Stomach (tissue), 9 donors: ENCODE measurements around the gene AIF1L. TPM values are rescaled to one million over a fixed set of nuclear protein-coding genes. Genes with fewer than 3 reads are reported as not detected.

Experiments used
- DNase-seq, 2 donors: peaks; one replicate each; pipeline versions ENCODE4 v3.0.0 to v3.0.0-alpha.2; 2013 to 2019
- H3K27ac ChIP-seq, 5 donors: fragments of 200-600 bp in 4 of 5; sonication (generic) in 4 of 5; one replicate each; pipeline ENCODE4 v1.5.1; 2013 to 2019; ENCODE audit warnings: mild to moderate bottlenecking in 1 of 5, moderate library complexity in 1 of 5
- H3K27me3 ChIP-seq, 3 donors: fragments of 200-600 bp; sonication (generic); one replicate each; pipeline ENCODE4 v1.5.1; 2017 to 2019; ENCODE audit warnings: mixed run types in 1 of 3
- H3K36me3 ChIP-seq, 4 donors: fragments of 200-600 bp; sonication (generic); 1 replicate in 3 of 4; 2 replicates in 1 of 4; pipeline ENCODE4 v1.5.1; 2016 to 2019
- H3K4me1 ChIP-seq, 4 donors: fragments of 200-600 bp; sonication (generic); one replicate each; pipeline ENCODE4 v1.5.1; 2016 to 2019
- H3K4me3 ChIP-seq, 4 donors: fragments of 200-600 bp; sonication (generic) in 3 of 4; one replicate each; pipeline ENCODE4 v1.5.1; 2016 to 2019; ENCODE audit warnings: mild to moderate bottlenecking in 1 of 4
- H3K9me3 ChIP-seq, 4 donors: fragments of 200-600 bp; sonication (generic); one replicate each; pipeline ENCODE4 v1.5.1; 2016 to 2019
- EP300 ChIP-seq: sonication (generic); formaldehyde crosslinking; IDR thresholded peaks from one replicate; pipeline ENCODE4 v1.6.1; 2017; ENCODE audit warnings: antibody characterized with exemption
- POLR2A ChIP-seq, 4 donors: fragments of 450-650 bp; IDR thresholded peaks; one replicate each; pipeline ENCODE4 v1.6.1; 2016; ENCODE audit warnings: antibody characterized with exemption in 4 of 4, control low read depth in 2 of 4, mild to moderate bottlenecking in 1 of 4, moderate library complexity in 1 of 4
- POLR2AphosphoS5 ChIP-seq, 3 donors: sonication (generic); formaldehyde crosslinking; IDR thresholded peaks; one replicate each; pipeline ENCODE4 v1.6.1; 2016; ENCODE audit warnings: antibody characterized with exemption in 3 of 3
- WGBS, 5 donors: extraction: QIAGEN DNeasy Blood & Tissue Kit in 3 of 5; methylation state at CpG; one replicate each; pipeline versions ENCODE4 v1.1.5 to v1.1.7; 2013 to 2018; 5-methylcytosine and 5-hydroxymethylcytosine counted together
- intact Hi-C: fragments of 100-400 bp; cut with DNase I; formaldehyde crosslinking; loops from one replicate; pipeline ENCODE4 v1.15.1; 2023; ENCODE audit warnings: low total_unique reads
- polyA plus RNA-seq, 3 donors: library from polyadenylated mRNA; stranded (reverse); fragments of 200-250 nt; gene quantifications; one replicate each; pipeline ENCODE4 v1.2.3, GENCODE V29; 2013
- total RNA-seq, 5 donors: library from RNA; depleted of rRNA; stranded (reverse); fragments of >200 nt; gene quantifications; one replicate each; pipeline versions ENCODE4 v1.1.0 to v1.2.3, GENCODE V29; 2014 to 2016
- TF ChIP-seq, protein P1 (sequence below), 7 experiments: fragments of 450-650 bp in 4 of 7; fragments of 200-600 bp in 3 of 7; sonication (generic) in 3 of 7; IDR thresholded peaks; one replicate each; pipeline ENCODE4 v1.5.1; 2016 to 2019; ENCODE audit warnings: antibody characterized with exemption in 7 of 7, control low read depth in 2 of 7, mild to moderate bottlenecking in 1 of 7
- donor health status: healthy with polysubstance abuse.
- donor health status: Bipolar disorder and iron deficiency.
- donor health status: healthy.

The AIF1L gene
- total and polyA plus RNA-seq, 8 donors = 1.2 to 18.4 (median 9.0) TPM; not detected in 2

DNA sequence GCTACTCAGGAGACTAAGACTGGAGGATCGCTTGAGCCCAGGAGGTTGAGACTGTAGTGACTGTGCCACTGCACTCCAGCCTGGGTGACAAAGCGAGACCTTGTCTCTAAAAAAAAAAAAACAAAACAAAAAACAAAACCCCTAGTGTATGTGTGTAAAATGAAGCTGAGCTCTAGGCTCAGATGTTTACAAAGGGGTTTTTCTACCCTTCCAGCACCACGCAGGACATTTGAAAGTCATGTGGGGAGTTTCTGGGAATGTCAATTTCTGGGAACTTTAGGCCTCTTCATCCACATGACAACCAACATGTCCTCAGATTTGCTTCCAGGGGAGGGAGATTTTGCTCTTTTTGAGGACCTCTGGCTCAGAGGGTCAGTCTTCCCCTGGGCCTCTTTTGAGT lies 42.4 kb upstream of the AIF1L start:
- H3K27ac ChIP-seq = no peak overlapping the region
- no peak overlapping the region for H3K4me3 ChIP-seq
- no peaks in the 10 kb centered on the region for H3K9me3 ChIP-seq
- no peak for DNase-seq
- H3K4me1 ChIP-seq = no peaks in the 10 kb centered on the region
- no peaks in the 10 kb centered on the region for H3K36me3 ChIP-seq
- WGBS, 5 donors = 81 to 87% (median 82%) methylated on average over 3 of the region's 3 CpGs
- intact Hi-C loops = loop anchor here (10.0 kb wide), 1 partner anchor 281 kb away; no protein-coding TSS in a partner anchor
- H3K27me3 ChIP-seq = peaks cover 3 to 37% (median 4%) of the 10 kb centered on the region in 3 donors
- TF ChIP-seq POLR2A (IDR thresholded peaks at IDR 0.05) (no peak), POLR2AphosphoS5 (IDR thresholded peaks at IDR 0.05) (no peak), EP300 (no peak)
- TF ChIP-seq, protein P1, sequence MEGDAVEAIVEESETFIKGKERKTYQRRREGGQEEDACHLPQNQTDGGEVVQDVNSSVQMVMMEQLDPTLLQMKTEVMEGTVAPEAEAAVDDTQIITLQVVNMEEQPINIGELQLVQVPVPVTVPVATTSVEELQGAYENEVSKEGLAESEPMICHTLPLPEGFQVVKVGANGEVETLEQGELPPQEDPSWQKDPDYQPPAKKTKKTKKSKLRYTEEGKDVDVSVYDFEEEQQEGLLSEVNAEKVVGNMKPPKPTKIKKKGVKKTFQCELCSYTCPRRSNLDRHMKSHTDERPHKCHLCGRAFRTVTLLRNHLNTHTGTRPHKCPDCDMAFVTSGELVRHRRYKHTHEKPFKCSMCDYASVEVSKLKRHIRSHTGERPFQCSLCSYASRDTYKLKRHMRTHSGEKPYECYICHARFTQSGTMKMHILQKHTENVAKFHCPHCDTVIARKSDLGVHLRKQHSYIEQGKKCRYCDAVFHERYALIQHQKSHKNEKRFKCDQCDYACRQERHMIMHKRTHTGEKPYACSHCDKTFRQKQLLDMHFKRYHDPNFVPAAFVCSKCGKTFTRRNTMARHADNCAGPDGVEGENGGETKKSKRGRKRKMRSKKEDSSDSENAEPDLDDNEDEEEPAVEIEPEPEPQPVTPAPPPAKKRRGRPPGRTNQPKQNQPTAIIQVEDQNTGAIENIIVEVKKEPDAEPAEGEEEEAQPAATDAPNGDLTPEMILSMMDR (IDR thresholded peaks at IDR 0.05) = no peak

DNA sequence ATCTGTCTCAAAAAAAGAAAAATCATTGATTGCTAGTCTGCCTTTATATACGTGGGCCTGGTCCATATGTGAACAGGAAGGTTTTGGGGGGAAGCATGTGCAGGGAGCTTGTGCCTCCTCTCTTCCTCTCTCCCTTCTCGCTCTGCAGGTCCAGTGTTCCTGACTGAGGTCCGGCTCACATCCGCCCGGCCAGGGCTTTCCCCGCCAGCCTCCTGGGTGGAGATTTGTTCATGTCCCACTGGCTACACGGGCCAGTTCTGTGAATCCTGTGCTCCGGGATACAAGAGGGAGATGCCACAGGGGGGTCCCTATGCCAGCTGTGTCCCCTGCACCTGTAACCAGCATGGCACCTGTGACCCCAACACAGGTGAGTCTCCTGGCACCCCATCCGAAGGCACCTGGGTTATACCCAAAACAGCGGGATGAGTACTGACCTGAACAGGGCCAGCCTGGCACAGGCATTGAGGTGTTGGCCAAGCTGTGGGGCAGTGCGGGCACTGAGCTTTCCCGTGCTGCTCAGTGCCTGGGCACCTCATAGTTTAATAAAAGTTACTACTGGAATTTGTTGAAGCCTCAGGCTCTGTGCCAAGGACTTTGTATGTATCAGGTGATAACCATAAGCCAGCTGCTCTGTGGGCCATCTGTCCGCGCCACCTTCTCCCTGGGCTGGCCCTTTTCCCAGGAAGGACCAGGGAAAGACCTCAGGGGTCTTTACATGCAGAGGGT lies 39.4 kb upstream of the AIF1L start:
- H3K4me1 ChIP-seq = no peaks in the 10 kb centered on the region
- H3K27ac ChIP-seq = no peak overlapping the region
- H3K9me3 ChIP-seq = no peaks in the 10 kb centered on the region
- H3K27me3 ChIP-seq = peaks cover 0 to 34% (median 4%) of the 10 kb centered on the region in 3 donors
- TF ChIP-seq POLR2AphosphoS5 (IDR thresholded peaks at IDR 0.05) (no peak), POLR2A (IDR thresholded peaks at IDR 0.05) (no peak), EP300 (no peak)
- TF ChIP-seq, protein P1 (IDR thresholded peaks at IDR 0.05) = no peak
- H3K36me3 ChIP-seq = no peaks in the 10 kb centered on the region
- no peak overlapping the region for H3K4me3 ChIP-seq
- WGBS, 5 donors = 70 to 89% (median 84%) methylated on average over 9 to 14 of the region's 14 CpGs
- intact Hi-C loops = loop anchor here (10.0 kb wide), 1 partner anchor 278 kb away; no protein-coding TSS in a partner anchor
- no peak for DNase-seq

DNA sequence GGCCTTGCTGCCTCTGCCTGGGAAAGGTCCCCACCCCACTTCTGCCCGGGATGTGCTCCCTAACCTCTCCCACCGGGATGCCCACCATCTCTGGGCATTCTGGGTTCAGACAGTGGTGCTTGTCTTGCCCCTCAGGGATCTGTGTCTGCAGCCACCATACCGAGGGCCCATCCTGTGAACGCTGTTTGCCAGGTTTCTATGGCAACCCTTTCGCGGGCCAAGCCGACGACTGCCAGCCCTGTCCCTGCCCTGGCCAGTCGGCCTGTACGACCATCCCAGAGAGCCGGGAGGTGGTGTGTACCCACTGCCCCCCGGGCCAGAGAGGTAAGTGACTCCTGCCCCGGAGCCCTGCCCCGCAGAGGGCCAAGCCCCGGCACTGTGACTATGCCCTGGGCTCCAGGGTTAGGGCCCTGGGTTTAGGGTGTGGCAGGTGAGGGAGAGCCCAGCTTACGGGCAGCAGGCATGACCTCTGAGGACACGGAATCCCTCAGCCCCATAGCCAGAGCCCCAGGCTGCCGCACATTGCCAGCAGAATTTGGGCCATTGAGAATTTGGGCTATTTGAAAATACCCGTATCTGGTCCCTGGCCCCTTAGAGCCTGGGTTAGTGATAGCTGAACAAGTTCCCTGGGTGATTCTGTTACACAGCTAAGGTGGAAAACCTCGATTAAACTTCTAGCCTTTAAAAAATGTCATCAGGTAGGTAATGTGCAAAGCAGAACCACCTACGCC lies 35.3 kb upstream of the AIF1L start:
- WGBS, 5 donors = 50 to 62% (median 55%) methylated on average over 15 to 21 of the region's 21 CpGs
- no peaks in the 10 kb centered on the region for H3K36me3 ChIP-seq
- no peak for DNase-seq
- H3K27ac ChIP-seq = no peak overlapping the region
- H3K4me3 ChIP-seq = no peak overlapping the region
- no peaks in the 10 kb centered on the region for H3K4me1 ChIP-seq
- TF ChIP-seq POLR2AphosphoS5 (IDR thresholded peaks at IDR 0.05) = no peak
- TF ChIP-seq, protein P1 (IDR thresholded peaks at IDR 0.05) = no peak
- TF ChIP-seq EP300 = no peak
- no peak for TF ChIP-seq POLR2A (IDR thresholded peaks at IDR 0.05)
- intact Hi-C loops = no loop called here
- peaks cover 0 to 37% (median 0%) of the 10 kb centered on the region in 3 donors for H3K27me3 ChIP-seq
- H3K9me3 ChIP-seq = no peaks in the 10 kb centered on the region

DNA sequence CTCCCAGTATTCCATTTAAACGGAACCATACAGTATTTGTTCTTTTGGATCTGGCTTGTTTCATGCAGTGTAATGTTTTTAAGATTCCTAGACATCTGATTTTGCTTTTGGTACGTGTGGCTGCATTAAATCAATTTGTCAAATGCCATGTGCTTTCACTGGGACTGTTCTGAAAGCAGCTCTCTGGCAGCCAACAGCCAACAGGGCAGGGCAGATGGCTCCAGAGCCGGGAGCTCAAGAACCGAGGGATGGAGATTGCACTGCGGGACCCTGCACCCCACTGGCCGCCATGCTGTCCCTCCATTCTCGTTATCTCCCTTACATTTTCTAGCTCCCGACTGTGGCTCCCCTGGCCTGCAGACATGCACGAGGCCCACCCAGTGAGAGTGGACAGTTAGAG lies 33.4 kb upstream of the AIF1L start:
- Histone ChIP-seq H3K4me3 (no peak overlapping the region), H3K36me3 (no peaks in the 10 kb centered on the region), H3K27me3 (peaks cover 0 to 38% (median 0%) of the 10 kb centered on the region in 3 donors), H3K9me3 (no peaks in the 10 kb centered on the region), H3K4me1 (no peaks in the 10 kb centered on the region), H3K27ac (no peak overlapping the region)
- intact Hi-C loops = no loop called here
- 53 to 74% (median 67%) methylated on average over 9 of the region's 9 CpGs for WGBS, 5 donors
- TF ChIP-seq EP300 (no peak), POLR2AphosphoS5 (IDR thresholded peaks at IDR 0.05) (no peak), POLR2A (IDR thresholded peaks at IDR 0.05) (no peak)
- TF ChIP-seq, protein P1 (IDR thresholded peaks at IDR 0.05) = no peak
- DNase-seq = no peak
